Panc1 (cell line): ENCODE data around the gene GRIFIN. TPM values are rescaled to one million over a fixed set of nuclear protein-coding genes. Genes with fewer than 3 reads are reported as not detected.

Experiments used
- ATAC-seq: fragments of 200-7000 bp; cut with Tn5 transposase; 2 replicates; pipeline ENCODE4 v1.9.1; 2020; ENCODE audit warnings: mild to moderate bottlenecking, moderate library complexity
- BruUV-seq: library from RNA; stranded (reverse); fragments of 400-500 nt; replicated peaks from 2 replicates; lab custom pipeline; 2021; lab: Mats Ljungman, UMichigan
- CTCF ChIA-PET: fragments of 300-600 bp; sonication (Branson Sonifier 250); formaldehyde crosslinking; loops from one replicate; lab custom pipeline; 2022; ENCODE audit warnings: antibody characterized with exemption; lab: Charles Lee
- POLR2A ChIA-PET: fragments of 300-600 bp; sonication (Branson Sonifier 250); formaldehyde crosslinking; loops from one replicate; lab custom pipeline; 2022; ENCODE audit warnings: antibody characterized with exemption; lab: Charles Lee
- DNase-seq: peaks from one replicate; pipeline ENCODE4 v3.0.0-alpha.2; 2010; ENCODE audit warnings: low read depth, low spot score
- H3K27ac ChIP-seq: 2 replicates; pipeline ENCODE4 v1.5.1; 2011; ENCODE audit warnings: mild to moderate bottlenecking, low read length, inconsistent platforms
- H3K27me3 ChIP-seq: fragments of 200-500 bp; sonication (Bioruptor generic); 2 replicates; pipeline ENCODE4 v1.6.0; 2014; ENCODE audit warnings: low read length, inconsistent platforms; ENCODE audit not compliant: control insufficient read depth, insufficient read depth
- H3K36me3 ChIP-seq: fragments of 200-500 bp; sonication (Bioruptor generic); 2 replicates; pipeline ENCODE4 v1.5.1; 2014; ENCODE audit warnings: inconsistent platforms, mild to moderate bottlenecking, low read length, moderate library complexity; ENCODE audit not compliant: control insufficient read depth, insufficient read depth
- H3K4me1 ChIP-seq: 2 replicates; pipeline ENCODE4 v1.5.1; 2011; ENCODE audit warnings: inconsistent platforms, mild to moderate bottlenecking, low read length, moderate library complexity; ENCODE audit not compliant: control insufficient read depth, insufficient read depth
- H3K4me3 ChIP-seq, 2 experiments: 2 replicates each; pipeline ENCODE4 v1.5.1; 2011 to 2012; ENCODE audit warnings: low read depth in 2 of 2, low read length in 2 of 2, mild to moderate bottlenecking in 2 of 2, inconsistent platforms in 1 of 2, moderate library complexity in 1 of 2
- H3K9me3 ChIP-seq: fragments of 200-500 bp; sonication (Bioruptor generic); 2 replicates; pipeline ENCODE4 v1.5.1; 2014; ENCODE audit warnings: low read depth, mild to moderate bottlenecking, inconsistent platforms, low read length, moderate library complexity; ENCODE audit not compliant: control insufficient read depth, insufficient read depth
- POLR2AphosphoS5 ChIP-seq: IDR thresholded peaks from 2 replicates; pipeline ENCODE4 v1.6.1; 2012; ENCODE audit warnings: mild to moderate bottlenecking, low read depth, low read length, moderate library complexity
- SIN3A ChIP-seq: IDR thresholded peaks from 2 replicates; pipeline ENCODE4 v1.6.1; 2012; ENCODE audit warnings: low read depth, mild to moderate bottlenecking, low read length, moderate library complexity, borderline replicate concordance; ENCODE audit not compliant: insufficient read depth
- TCF7L2 ChIP-seq: IDR thresholded peaks from 2 replicates; pipeline ENCODE4 v1.6.1; 2011; ENCODE audit warnings: mild to moderate bottlenecking, low read depth, low read length, inconsistent platforms
- in situ Hi-C: cut with HindIII; loops from 2 replicates; pipeline ENCODE4 v1.10.0; 2016; ENCODE audit warnings: low sequenced_read_pairs, low pct_unique_long_range_greater_than_20kb
- intact Hi-C: fragments of 100-400 bp; cut with micrococcal nuclease; formaldehyde crosslinking; loops from one replicate; pipeline ENCODE4 v1.10.0; 2022; ENCODE audit not compliant: unreplicated experiment
- total RNA-seq: library from RNA; stranded (reverse); gene quantifications from one replicate; pipeline ENCODE4 v1.2.1, GENCODE V29; 2021; ENCODE audit not compliant: unreplicated experiment
- TF ChIP-seq, protein P1 (sequence below): fragments of 450-650 bp; IDR thresholded peaks from 2 replicates; pipeline ENCODE4 v1.5.1; 2017; ENCODE audit warnings: mild to moderate bottlenecking
- TF ChIP-seq, protein P2 (sequence below), 2 experiments: IDR thresholded peaks; 2 replicates each; pipeline ENCODE4 v1.6.1; 2011 to 2012; ENCODE audit warnings: low read depth in 2 of 2, control low read depth in 1 of 2, low read length in 1 of 2, mild to moderate bottlenecking in 1 of 2, moderate library complexity in 1 of 2; ENCODE audit not compliant: insufficient read depth in 1 of 2

Gene GRIFIN
- total RNA-seq, 1 experiment from 2014 or later: not detected

DNA sequence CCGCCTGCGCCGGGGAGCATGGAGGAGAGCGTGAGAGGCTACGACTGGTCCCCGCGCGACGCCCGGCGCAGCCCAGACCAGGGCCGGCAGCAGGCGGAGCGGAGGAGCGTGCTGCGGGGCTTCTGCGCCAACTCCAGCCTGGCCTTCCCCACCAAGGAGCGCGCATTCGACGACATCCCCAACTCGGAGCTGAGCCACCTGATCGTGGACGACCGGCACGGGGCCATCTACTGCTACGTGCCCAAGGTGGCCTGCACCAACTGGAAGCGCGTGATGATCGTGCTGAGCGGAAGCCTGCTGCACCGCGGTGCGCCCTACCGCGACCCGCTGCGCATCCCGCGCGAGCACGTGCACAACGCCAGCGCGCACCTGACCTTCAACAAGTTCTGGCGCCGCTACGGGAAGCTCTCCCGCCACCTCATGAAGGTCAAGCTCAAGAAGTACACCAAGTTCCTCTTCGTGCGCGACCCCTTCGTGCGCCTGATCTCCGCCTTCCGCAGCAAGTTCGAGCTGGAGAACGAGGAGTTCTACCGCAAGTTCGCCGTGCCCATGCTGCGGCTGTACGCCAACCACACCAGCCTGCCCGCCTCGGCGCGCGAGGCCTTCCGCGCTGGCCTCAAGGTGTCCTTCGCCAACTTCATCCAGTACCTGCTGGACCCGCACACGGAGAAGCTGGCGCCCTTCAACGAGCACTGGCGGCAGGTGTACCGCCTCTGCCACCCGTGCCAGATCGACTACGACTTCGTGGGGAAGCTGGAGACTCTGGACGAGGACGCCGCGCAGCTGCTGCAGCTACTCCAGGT lies 43.1 kb downstream of the GRIFIN start:
- in situ Hi-C loops: no loop called here
- DNase-seq (no peak), ATAC-seq (no peak)
- Histone ChIP-seq H3K4me3 (no peak overlapping the region), H3K27ac (no peak overlapping the region), H3K9me3 (peaks cover 4% of the 10 kb centered on the region; the same call in 1 of the 2 replicates), H3K27me3 (no peaks in the 10 kb centered on the region), H3K4me1 (no peaks in the 10 kb centered on the region), H3K36me3 (no peaks in the 10 kb centered on the region; the same call in 1 of the 2 replicates)
- ChIA-PET POLR2A (no interaction called here), CTCF (no interaction called here)
- BruUV-seq: TSS peak; percentile 40
- intact Hi-C loops: no loop called here
- TF ChIP-seq POLR2AphosphoS5: no peak
- no peak for TF ChIP-seq SIN3A
- TF ChIP-seq TCF7L2: no peak
- TF ChIP-seq, protein P1, sequence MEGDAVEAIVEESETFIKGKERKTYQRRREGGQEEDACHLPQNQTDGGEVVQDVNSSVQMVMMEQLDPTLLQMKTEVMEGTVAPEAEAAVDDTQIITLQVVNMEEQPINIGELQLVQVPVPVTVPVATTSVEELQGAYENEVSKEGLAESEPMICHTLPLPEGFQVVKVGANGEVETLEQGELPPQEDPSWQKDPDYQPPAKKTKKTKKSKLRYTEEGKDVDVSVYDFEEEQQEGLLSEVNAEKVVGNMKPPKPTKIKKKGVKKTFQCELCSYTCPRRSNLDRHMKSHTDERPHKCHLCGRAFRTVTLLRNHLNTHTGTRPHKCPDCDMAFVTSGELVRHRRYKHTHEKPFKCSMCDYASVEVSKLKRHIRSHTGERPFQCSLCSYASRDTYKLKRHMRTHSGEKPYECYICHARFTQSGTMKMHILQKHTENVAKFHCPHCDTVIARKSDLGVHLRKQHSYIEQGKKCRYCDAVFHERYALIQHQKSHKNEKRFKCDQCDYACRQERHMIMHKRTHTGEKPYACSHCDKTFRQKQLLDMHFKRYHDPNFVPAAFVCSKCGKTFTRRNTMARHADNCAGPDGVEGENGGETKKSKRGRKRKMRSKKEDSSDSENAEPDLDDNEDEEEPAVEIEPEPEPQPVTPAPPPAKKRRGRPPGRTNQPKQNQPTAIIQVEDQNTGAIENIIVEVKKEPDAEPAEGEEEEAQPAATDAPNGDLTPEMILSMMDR: no peak
- TF ChIP-seq, protein P2, sequence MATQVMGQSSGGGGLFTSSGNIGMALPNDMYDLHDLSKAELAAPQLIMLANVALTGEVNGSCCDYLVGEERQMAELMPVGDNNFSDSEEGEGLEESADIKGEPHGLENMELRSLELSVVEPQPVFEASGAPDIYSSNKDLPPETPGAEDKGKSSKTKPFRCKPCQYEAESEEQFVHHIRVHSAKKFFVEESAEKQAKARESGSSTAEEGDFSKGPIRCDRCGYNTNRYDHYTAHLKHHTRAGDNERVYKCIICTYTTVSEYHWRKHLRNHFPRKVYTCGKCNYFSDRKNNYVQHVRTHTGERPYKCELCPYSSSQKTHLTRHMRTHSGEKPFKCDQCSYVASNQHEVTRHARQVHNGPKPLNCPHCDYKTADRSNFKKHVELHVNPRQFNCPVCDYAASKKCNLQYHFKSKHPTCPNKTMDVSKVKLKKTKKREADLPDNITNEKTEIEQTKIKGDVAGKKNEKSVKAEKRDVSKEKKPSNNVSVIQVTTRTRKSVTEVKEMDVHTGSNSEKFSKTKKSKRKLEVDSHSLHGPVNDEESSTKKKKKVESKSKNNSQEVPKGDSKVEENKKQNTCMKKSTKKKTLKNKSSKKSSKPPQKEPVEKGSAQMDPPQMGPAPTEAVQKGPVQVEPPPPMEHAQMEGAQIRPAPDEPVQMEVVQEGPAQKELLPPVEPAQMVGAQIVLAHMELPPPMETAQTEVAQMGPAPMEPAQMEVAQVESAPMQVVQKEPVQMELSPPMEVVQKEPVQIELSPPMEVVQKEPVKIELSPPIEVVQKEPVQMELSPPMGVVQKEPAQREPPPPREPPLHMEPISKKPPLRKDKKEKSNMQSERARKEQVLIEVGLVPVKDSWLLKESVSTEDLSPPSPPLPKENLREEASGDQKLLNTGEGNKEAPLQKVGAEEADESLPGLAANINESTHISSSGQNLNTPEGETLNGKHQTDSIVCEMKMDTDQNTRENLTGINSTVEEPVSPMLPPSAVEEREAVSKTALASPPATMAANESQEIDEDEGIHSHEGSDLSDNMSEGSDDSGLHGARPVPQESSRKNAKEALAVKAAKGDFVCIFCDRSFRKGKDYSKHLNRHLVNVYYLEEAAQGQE (IDR thresholded peaks at IDR 0.05; ENCODE audit: insufficient read depth in 1 of 2, low read depth in 2 of 2, low read length in 1 of 2): no peak

DNA sequence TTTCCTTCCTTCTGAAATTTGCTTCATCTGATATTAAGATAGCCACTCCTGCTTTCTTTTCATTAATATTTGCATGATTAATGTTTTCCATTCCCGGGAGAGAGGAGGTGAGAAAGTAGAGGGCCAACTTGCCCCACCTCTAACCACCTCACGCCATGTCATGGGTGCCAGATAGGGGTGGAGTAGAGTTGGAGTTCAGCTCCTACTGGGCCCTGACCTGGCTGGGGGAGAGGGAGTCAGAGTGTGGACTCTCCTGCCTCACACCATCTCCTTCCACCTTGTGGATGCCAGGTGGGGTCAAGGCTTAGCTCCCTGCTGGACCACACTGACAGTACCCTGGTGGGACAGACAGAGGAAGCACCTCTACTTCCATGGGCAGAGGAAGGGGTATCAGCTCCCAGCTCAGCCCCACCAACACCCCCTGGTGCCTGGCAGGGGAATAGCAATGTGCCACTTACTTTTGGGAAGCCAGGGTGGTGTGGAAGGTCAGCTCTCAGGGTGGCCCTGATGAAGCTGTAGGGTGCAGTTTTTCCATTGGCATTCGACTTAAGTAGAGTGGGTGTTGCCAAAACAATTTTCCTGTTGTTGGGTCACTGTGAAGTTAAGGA lies 44.8 kb downstream of the GRIFIN start:
- no peaks in the 10 kb centered on the region; the same call in 1 of the 2 replicates for H3K36me3 ChIP-seq
- no peaks in the 10 kb centered on the region for H3K27me3 ChIP-seq
- BruUV-seq: no TSS peak
- TF ChIP-seq POLR2AphosphoS5 (no peak), TCF7L2 (no peak), SIN3A (no peak)
- TF ChIP-seq, protein P2 (IDR thresholded peaks at IDR 0.05; ENCODE audit: insufficient read depth in 1 of 2, low read depth in 2 of 2, low read length in 1 of 2): no peak
- TF ChIP-seq, protein P1: no peak
- H3K4me3 ChIP-seq: no peak overlapping the region
- CTCF ChIA-PET: interaction anchor here (0.5 to 1.4 kb wide), 3 partner anchors 19 to 43 kb away, joined by 4 read pairs; no protein-coding TSS in a partner anchor
- POLR2A ChIA-PET: no interaction called here
- no peaks in the 10 kb centered on the region for H3K4me1 ChIP-seq
- in situ Hi-C loops: no loop called here
- ATAC-seq (no peak; the same call in 1 of the 2 replicates), DNase-seq (no peak)
- no peak overlapping the region for H3K27ac ChIP-seq
- peaks cover 4% of the 10 kb centered on the region; the same call in 1 of the 2 replicates for H3K9me3 ChIP-seq
- intact Hi-C loops: no loop called here
